Testis (tissue), 2 donors: Measurements from ENCODE around the gene C10orf95.

Source experiments
- CTCF ChIP-seq, 3 experiments: fragments of 450-650 bp in 2 of 3; fragments of 200-600 bp in 1 of 3; sonication (generic) in 1 of 3; IDR thresholded peaks; one replicate each; pipeline ENCODE4 v1.5.1; 2016 to 2019; ENCODE audit warnings: antibody characterized with exemption in 3 of 3, mild to moderate bottlenecking in 2 of 3, moderate library complexity in 1 of 3
- POLR2A ChIP-seq: fragments of 450-650 bp; IDR thresholded peaks from one replicate; pipeline ENCODE4 v1.6.1; 2017; ENCODE audit warnings: antibody characterized with exemption, mild to moderate bottlenecking, moderate library complexity

GRCh38 chr10:102419269-102420180 is 31.8 kb downstream of the C10orf95 start:
- TF ChIP-seq CTCF (IDR thresholded peaks at IDR 0.05) (no peak), POLR2A (no peak)
